ENCODE measurements around the gene TMEM273. TPM values are rescaled to one million over a fixed set of nuclear protein-coding genes. Genes with fewer than 3 reads are reported as not detected.

TMEM273 gene
- total RNA-seq, 4 donors from 2014 or later = 4.9 to 11.2 (median 7.8) TPM

GRCh38 chr10:49172061-49172776 lies 16.0 kb downstream of the TMEM273 start:
- Histone ChIP-seq H3K9me3 (no peaks in the 10 kb centered on the region), H3K4me1 (peaks cover 6% of the 10 kb centered on the region in 2 donors), H3K27ac (no peak overlapping the region), H3K36me3 (no peaks in the 10 kb centered on the region), H3K27me3 (no peaks in the 10 kb centered on the region), H3K4me3 (no peak overlapping the region)
- intact Hi-C loops (cut with DNase I; ENCODE audit: low total_unique reads) = no loop called here
- ATAC-seq (no peak), DNase-seq (no peak)
- in situ Hi-C loops (cut with MboI; ENCODE audit: low sequenced_read_pairs in 4 of 4) = loop anchor here in 2 of 4 donors (25.0 kb wide), 1 partner anchor 510 kb away; no protein-coding TSS in a partner anchor
- TF ChIP-seq POLR2A (IDR thresholded peaks at IDR 0.05) (no peak), CTCF (IDR thresholded peaks at IDR 0.05 in 4 of 5, conservative IDR thresholded peaks at IDR 0.05 in 1 of 5) (no peak)

- TF ChIP-seq CTCF (IDR thresholded peaks at IDR 0.05 in 4 of 5, conservative IDR thresholded peaks at IDR 0.05 in 1 of 5) (no peak), POLR2A (IDR thresholded peaks at IDR 0.05) (no peak)
- Histone ChIP-seq H3K36me3 (no peaks in the 10 kb centered on the region), H3K4me1 (peaks cover 0 to 2% of the 10 kb centered on the region in 2 donors), H3K9me3 (no peaks in the 10 kb centered on the region), H3K27ac (no peak overlapping the region), H3K27me3 (no peaks in the 10 kb centered on the region), H3K4me3 (no peak overlapping the region)
- in situ Hi-C loops (cut with MboI; ENCODE audit: low sequenced_read_pairs in 4 of 4) = loop anchor here in 2 of 4 donors (25.0 kb wide), 1 partner anchor 509 kb away; no protein-coding TSS in a partner anchor
- intact Hi-C loops (cut with DNase I; ENCODE audit: low total_unique reads) = no loop called here
- DNase-seq (no peak), ATAC-seq (no peak)
Observed at GRCh38 chr10:49171326-49172060, 16.7 kb downstream of the TMEM273 start.

GRCh38 chr10:49170632-49171325 lies 17.4 kb downstream of the TMEM273 start:
- in situ Hi-C loops (cut with MboI; ENCODE audit: low sequenced_read_pairs in 4 of 4) = loop anchor here in 2 of 4 donors (25.0 kb wide), 1 partner anchor 508 kb away; no protein-coding TSS in a partner anchor
- intact Hi-C loops (cut with DNase I; ENCODE audit: low total_unique reads) = no loop called here
- H3K9me3 ChIP-seq = no peaks in the 10 kb centered on the region
- H3K4me1 ChIP-seq = peaks cover 0 to 2% of the 10 kb centered on the region in 2 donors
- TF ChIP-seq POLR2A (IDR thresholded peaks at IDR 0.05) (no peak), CTCF (IDR thresholded peaks at IDR 0.05 in 4 of 5, conservative IDR thresholded peaks at IDR 0.05 in 1 of 5) (no peak)
- no peak overlapping the region for H3K4me3 ChIP-seq
- H3K27me3 ChIP-seq = no peaks in the 10 kb centered on the region
- no peak overlapping the region for H3K27ac ChIP-seq
- ATAC-seq (no peak), DNase-seq (no peak)
- H3K36me3 ChIP-seq = no peaks in the 10 kb centered on the region

- TF ChIP-seq CTCF (IDR thresholded peaks at IDR 0.05 in 4 of 5, conservative IDR thresholded peaks at IDR 0.05 in 1 of 5) (no peak), POLR2A (IDR thresholded peaks at IDR 0.05) (no peak)
- peaks cover 0 to 2% of the 10 kb centered on the region in 2 donors for H3K4me1 ChIP-seq
- no peaks in the 10 kb centered on the region for H3K27me3 ChIP-seq
- ATAC-seq (no peak), DNase-seq (no peak)
- H3K27ac ChIP-seq = no peak overlapping the region
- no peaks in the 10 kb centered on the region for H3K9me3 ChIP-seq
- no peaks in the 10 kb centered on the region for H3K36me3 ChIP-seq
- intact Hi-C loops (cut with DNase I; ENCODE audit: low total_unique reads) (no loop called here), in situ Hi-C loops (cut with MboI; ENCODE audit: low sequenced_read_pairs in 4 of 4) (loop anchor here in 2 of 4 donors (10.0 to 25.0 kb wide), 2 partner anchors 185 to 507 kb away; no protein-coding TSS in a partner anchor)
- no peak overlapping the region for H3K4me3 ChIP-seq
Observed at GRCh38 chr10:49169776-49170175, 18.4 kb downstream of the TMEM273 start.
